Thyroid gland (tissue), 4 donors: ENCODE measurements around the gene MTFMT. TPM values are rescaled to one million over a fixed set of nuclear protein-coding genes. Genes with fewer than 3 reads are reported as not detected.

ENCODE experiments used
- DNase-seq, 2 donors: peaks; one replicate each; pipeline ENCODE4 v3.0.0-alpha.2; 2019
- H3K27ac ChIP-seq, 3 donors: fragments of 200-600 bp; sonication (generic); 1 replicate in 2 of 3; 2 replicates in 1 of 3; pipeline ENCODE4 v1.5.1; 2016 to 2019; ENCODE audit warnings: mild to moderate bottlenecking in 1 of 3, moderate library complexity in 1 of 3
- H3K27me3 ChIP-seq: fragments of 200-600 bp; sonication (generic); one replicate; pipeline ENCODE4 v1.5.1; 2019
- H3K36me3 ChIP-seq, 2 donors: fragments of 200-600 bp; sonication (generic); one replicate each; pipeline ENCODE4 v1.5.1; 2016 to 2019
- H3K4me1 ChIP-seq, 2 donors: fragments of 200-600 bp; sonication (generic); one replicate each; pipeline ENCODE4 v1.5.1; 2017 to 2019
- H3K4me3 ChIP-seq, 3 donors: fragments of 200-600 bp; sonication (generic); replicated peaks in 1 of 3; 1 replicate in 2 of 3; 2 replicates in 1 of 3; pipeline ENCODE4 v1.5.1; 2016; ENCODE audit warnings: mild to moderate bottlenecking in 1 of 3
- H3K9me3 ChIP-seq: fragments of 200-600 bp; sonication (generic); one replicate; pipeline ENCODE4 v1.5.1; 2017
- POLR2A ChIP-seq, 2 donors: fragments of 450-650 bp; IDR thresholded peaks; one replicate each; pipeline ENCODE4 v1.6.1; 2017; ENCODE audit warnings: antibody characterized with exemption in 2 of 2, mild to moderate bottlenecking in 2 of 2, moderate library complexity in 1 of 2
- WGBS, 2 donors: methylation state at CpG; one replicate each; pipeline ENCODE4 v1.1.5; 2017; 5-methylcytosine and 5-hydroxymethylcytosine counted together
- intact Hi-C: fragments of 100-400 bp; cut with DNase I; formaldehyde crosslinking; loops from one replicate; pipeline ENCODE4 v1.15.1; 2023
- total RNA-seq, 4 donors: library from RNA; depleted of rRNA; stranded (reverse); fragments of >200 nt; gene quantifications; one replicate each; pipeline ENCODE4 v1.2.3, GENCODE V29; 2016
- TF ChIP-seq, protein P1 (sequence below), 6 experiments: fragments of 200-600 bp in 3 of 6; fragments of 450-650 bp in 3 of 6; sonication (generic) in 3 of 6; IDR thresholded peaks; one replicate each; pipeline ENCODE4 v1.5.1; 2016 to 2019; ENCODE audit warnings: antibody characterized with exemption in 6 of 6, mild to moderate bottlenecking in 2 of 6, inconsistent platforms in 1 of 6, moderate library complexity in 1 of 6

Gene MTFMT
- total RNA-seq, 4 donors from 2014 or later, result 20.7 to 31.6 (median 27.1) TPM

DNA sequence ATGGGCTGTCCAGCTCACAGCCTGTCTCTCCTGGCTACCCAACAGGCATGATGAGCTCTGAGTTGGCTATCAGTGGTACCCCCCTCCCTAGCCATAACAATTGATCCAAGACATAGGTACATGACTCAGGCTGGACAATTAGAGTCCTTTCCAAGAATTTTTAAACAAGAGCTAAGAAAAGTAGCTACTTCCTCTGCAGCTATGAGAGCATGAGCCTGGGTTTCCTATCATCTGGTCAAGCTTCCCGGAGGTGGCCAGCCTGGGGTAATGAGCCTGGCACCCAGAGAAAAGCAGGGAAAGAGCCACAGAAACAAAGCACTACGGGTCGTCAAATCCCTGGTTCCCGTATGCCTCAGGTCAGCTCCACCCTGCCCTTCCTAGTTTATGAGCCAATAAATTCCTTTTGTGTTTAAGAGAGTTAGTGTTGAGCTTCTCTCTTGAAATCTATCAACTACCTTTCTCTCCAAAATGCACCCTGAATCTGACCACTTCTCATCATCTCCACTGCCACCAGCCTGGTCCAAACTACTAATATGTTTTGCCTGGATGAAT, 13.4 kb upstream of the MTFMT start:
- peaks cover 0 to 4% of the 10 kb centered on the region in 2 donors for H3K4me1 ChIP-seq
- no peaks in the 10 kb centered on the region for H3K36me3 ChIP-seq
- TF ChIP-seq, protein P1, sequence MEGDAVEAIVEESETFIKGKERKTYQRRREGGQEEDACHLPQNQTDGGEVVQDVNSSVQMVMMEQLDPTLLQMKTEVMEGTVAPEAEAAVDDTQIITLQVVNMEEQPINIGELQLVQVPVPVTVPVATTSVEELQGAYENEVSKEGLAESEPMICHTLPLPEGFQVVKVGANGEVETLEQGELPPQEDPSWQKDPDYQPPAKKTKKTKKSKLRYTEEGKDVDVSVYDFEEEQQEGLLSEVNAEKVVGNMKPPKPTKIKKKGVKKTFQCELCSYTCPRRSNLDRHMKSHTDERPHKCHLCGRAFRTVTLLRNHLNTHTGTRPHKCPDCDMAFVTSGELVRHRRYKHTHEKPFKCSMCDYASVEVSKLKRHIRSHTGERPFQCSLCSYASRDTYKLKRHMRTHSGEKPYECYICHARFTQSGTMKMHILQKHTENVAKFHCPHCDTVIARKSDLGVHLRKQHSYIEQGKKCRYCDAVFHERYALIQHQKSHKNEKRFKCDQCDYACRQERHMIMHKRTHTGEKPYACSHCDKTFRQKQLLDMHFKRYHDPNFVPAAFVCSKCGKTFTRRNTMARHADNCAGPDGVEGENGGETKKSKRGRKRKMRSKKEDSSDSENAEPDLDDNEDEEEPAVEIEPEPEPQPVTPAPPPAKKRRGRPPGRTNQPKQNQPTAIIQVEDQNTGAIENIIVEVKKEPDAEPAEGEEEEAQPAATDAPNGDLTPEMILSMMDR (IDR thresholded peaks at IDR 0.05), result no peak
- no peak for TF ChIP-seq POLR2A (IDR thresholded peaks at IDR 0.05)
- no peaks in the 10 kb centered on the region for H3K9me3 ChIP-seq
- WGBS, 2 donors, result 55 to 69% methylated on average over 4 of the region's 4 CpGs
- DNase-seq, result no peak
- H3K27ac ChIP-seq, result no peak overlapping the region
- intact Hi-C loops, result no loop called here
- H3K27me3 ChIP-seq, result no peaks in the 10 kb centered on the region
- H3K4me3 ChIP-seq, result no peak overlapping the region

DNA sequence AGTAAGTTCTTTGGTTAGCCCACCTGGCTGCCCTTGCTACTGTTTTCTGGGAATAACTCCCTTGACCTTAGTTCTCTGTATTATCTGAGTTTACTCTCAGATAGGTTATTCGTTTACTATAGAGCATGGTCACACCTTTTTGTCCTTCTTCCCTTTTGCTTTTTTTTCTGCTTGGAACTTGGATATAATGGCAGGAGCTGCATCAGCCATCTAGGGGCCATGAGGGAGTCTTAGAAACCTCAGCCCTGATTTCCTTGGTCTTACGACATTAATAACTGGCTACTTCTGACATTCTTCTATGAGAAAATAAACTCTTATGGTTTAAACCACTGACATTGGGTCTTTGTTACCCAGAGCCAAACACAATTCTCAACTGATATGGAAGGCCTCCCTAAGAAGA, 12.3 kb upstream of the MTFMT start:
- H3K4me1 ChIP-seq, result peaks cover 0 to 4% of the 10 kb centered on the region in 2 donors
- TF ChIP-seq, protein P1 (IDR thresholded peaks at IDR 0.05), result no peak
- no peak for TF ChIP-seq POLR2A (IDR thresholded peaks at IDR 0.05)
- WGBS, 2 donors, result 89 to 95% methylated on average over 2 of the region's 2 CpGs
- H3K9me3 ChIP-seq, result no peaks in the 10 kb centered on the region
- H3K27ac ChIP-seq, result no peak overlapping the region
- no peak for DNase-seq
- intact Hi-C loops, result no loop called here
- H3K4me3 ChIP-seq, result no peak overlapping the region
- H3K27me3 ChIP-seq, result no peaks in the 10 kb centered on the region
- no peaks in the 10 kb centered on the region for H3K36me3 ChIP-seq

DNA sequence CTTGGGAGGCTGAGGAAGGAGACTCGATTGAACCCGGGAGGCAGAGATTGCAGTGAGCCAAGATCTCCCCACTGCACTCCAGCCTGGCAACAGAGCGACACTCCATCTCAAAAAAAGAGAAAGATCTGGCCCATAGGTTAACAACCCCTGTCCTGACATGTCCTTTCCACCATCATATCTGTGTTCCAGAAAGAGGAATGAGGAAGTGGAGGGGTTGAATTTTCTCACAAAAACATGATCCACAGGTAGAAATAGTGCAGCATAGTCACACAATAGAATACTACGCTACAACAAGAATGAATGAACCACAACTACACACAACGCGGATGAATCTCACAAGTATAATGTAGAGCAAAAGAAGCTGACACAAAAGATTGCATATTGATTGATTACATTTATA, 11.0 kb upstream of the MTFMT start:
- no peaks in the 10 kb centered on the region for H3K27me3 ChIP-seq

DNA sequence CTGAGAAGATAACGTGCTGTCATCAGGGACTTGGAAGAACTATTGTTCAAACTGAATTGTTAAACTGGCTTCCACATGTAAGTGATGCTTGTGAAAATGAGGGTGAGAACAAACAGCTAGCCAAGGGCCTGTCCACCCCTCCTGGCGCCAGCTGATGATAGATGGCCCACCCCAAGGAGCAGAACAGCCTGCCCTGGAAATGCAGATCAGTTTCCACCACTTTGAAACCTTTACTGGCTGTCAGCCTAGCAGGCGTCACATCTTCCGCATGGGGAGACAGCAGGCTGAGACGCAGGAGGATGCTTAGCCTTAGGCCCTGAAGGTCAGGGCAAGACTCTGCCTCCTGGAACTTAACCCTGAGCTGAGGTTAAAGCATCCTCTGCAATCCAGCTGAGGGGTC, 9.4 kb upstream of the MTFMT start:
- Histone ChIP-seq H3K27me3 (no peaks in the 10 kb centered on the region), H3K4me3 (no peak overlapping the region), H3K27ac (no peak overlapping the region), H3K36me3 (no peaks in the 10 kb centered on the region), H3K4me1 (no peaks in the 10 kb centered on the region), H3K9me3 (no peaks in the 10 kb centered on the region)
- intact Hi-C loops, result no loop called here
- DNase-seq, result no peak
- TF ChIP-seq POLR2A (IDR thresholded peaks at IDR 0.05), result no peak
- TF ChIP-seq, protein P1 (IDR thresholded peaks at IDR 0.05), result no peak
- 79 to 82% methylated on average over 5 of the region's 5 CpGs for WGBS, 2 donors

More for the DNA sequence above, 11.0 kb upstream of the MTFMT start:
- no peak overlapping the region for H3K4me3 ChIP-seq
- TF ChIP-seq POLR2A (IDR thresholded peaks at IDR 0.05), result no peak
- TF ChIP-seq, protein P1 (IDR thresholded peaks at IDR 0.05), result no peak
- WGBS, 2 donors, result 89 to 90% methylated on average over 6 of the region's 6 CpGs
- intact Hi-C loops, result no loop called here
- H3K4me1 ChIP-seq, result peaks cover 0 to 4% of the 10 kb centered on the region in 2 donors
- no peak overlapping the region for H3K27ac ChIP-seq
- H3K9me3 ChIP-seq, result no peaks in the 10 kb centered on the region
- DNase-seq, result no peak
- no peaks in the 10 kb centered on the region for H3K36me3 ChIP-seq

DNA sequence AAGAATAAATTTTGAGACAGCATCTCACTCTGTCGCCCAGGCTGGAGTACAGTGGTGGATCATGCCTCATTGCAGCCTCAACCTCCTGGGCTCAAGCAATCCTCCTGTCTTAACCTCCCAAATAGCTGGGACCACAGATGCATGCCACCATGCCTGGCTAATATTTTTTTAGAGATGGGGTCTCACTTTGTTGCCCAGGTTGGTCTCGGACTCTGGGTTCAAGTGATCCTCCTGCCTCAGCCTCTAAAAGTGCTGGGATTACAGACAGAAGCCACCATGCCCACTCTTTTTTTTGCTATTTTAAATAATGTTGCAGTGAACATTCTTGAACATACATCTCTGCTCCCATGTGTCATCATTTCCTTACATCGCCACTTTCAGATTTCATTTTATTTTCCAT, 9.0 kb upstream of the MTFMT start:
- no peak overlapping the region for H3K4me3 ChIP-seq
- no peak for DNase-seq
- intact Hi-C loops, result no loop called here
- no peak overlapping the region for H3K27ac ChIP-seq
- no peaks in the 10 kb centered on the region for H3K9me3 ChIP-seq
- no peaks in the 10 kb centered on the region for H3K4me1 ChIP-seq
- no peak for TF ChIP-seq POLR2A (IDR thresholded peaks at IDR 0.05)
- TF ChIP-seq, protein P1 (IDR thresholded peaks at IDR 0.05), result no peak
- 86 to 94% methylated on average over 3 of the region's 3 CpGs for WGBS, 2 donors
- H3K27me3 ChIP-seq, result no peaks in the 10 kb centered on the region
- no peaks in the 10 kb centered on the region for H3K36me3 ChIP-seq
